Suprapubic skin (tissue), 4 donors: ENCODE data around the gene SDF2.

ENCODE experiments used
- POLR2A ChIP-seq, 2 donors: fragments of 450-650 bp; IDR thresholded peaks; one replicate each; pipeline ENCODE4 v1.6.1; 2017; ENCODE audit warnings: antibody characterized with exemption in 2 of 2, mild to moderate bottlenecking in 2 of 2, moderate library complexity in 2 of 2
- POLR2AphosphoS5 ChIP-seq, 3 donors: sonication (generic); formaldehyde crosslinking; IDR thresholded peaks; one replicate each; pipeline ENCODE4 v1.6.1; 2017; ENCODE audit warnings: antibody characterized with exemption in 3 of 3
- TF ChIP-seq, protein P1 (sequence below), 2 donors: fragments of 200-600 bp in 1 of 2; fragments of 450-650 bp in 1 of 2; sonication (generic) in 1 of 2; IDR thresholded peaks; one replicate each; pipeline ENCODE4 v1.5.1; 2016 to 2019; ENCODE audit warnings: antibody characterized with exemption in 2 of 2, mild to moderate bottlenecking in 1 of 2, moderate library complexity in 1 of 2

DNA sequence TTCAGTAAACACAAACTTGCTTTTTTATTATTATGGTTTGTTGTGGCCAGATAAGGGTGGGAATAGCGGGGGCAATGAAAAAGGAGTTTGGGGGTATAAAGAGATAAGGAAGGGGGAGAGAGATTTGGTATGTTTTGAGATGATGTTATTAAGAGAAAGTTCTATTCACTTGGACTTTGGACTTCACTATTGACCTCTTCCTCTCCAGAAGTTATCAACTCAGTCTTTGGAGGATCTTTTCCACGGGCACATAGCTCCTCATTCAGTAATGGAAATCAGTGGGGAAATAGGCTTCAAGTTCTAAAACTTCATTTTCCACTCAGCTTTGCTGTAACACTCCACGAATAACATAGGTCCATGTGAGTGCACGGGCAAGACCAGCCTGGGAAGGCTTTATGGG lies 26.8 kb upstream of the SDF2 start:
- TF ChIP-seq, protein P1, sequence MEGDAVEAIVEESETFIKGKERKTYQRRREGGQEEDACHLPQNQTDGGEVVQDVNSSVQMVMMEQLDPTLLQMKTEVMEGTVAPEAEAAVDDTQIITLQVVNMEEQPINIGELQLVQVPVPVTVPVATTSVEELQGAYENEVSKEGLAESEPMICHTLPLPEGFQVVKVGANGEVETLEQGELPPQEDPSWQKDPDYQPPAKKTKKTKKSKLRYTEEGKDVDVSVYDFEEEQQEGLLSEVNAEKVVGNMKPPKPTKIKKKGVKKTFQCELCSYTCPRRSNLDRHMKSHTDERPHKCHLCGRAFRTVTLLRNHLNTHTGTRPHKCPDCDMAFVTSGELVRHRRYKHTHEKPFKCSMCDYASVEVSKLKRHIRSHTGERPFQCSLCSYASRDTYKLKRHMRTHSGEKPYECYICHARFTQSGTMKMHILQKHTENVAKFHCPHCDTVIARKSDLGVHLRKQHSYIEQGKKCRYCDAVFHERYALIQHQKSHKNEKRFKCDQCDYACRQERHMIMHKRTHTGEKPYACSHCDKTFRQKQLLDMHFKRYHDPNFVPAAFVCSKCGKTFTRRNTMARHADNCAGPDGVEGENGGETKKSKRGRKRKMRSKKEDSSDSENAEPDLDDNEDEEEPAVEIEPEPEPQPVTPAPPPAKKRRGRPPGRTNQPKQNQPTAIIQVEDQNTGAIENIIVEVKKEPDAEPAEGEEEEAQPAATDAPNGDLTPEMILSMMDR (IDR thresholded peaks at IDR 0.05): no peak
- TF ChIP-seq POLR2A (IDR thresholded peaks at IDR 0.05) (no peak), POLR2AphosphoS5 (IDR thresholded peaks at IDR 0.05) (no peak)
